Ishikawa (cell line): ENCODE results near the gene ZNF550.

Source experiments
- CEBPB ChIP-seq: IDR thresholded peaks from 2 replicates; pipeline ENCODE4 v1.6.1; 2012
- CREB1 ChIP-seq: IDR thresholded peaks from 2 replicates; pipeline ENCODE4 v1.6.1; 2012; ENCODE audit warnings: low read depth
- EGR1 ChIP-seq: IDR thresholded peaks from 2 replicates; pipeline ENCODE4 v1.6.1; 2012
- EP300 ChIP-seq: IDR thresholded peaks from 2 replicates; pipeline ENCODE4 v1.6.1; 2012; ENCODE audit warnings: borderline replicate concordance
- FOXM1 ChIP-seq: IDR thresholded peaks from 2 replicates; pipeline ENCODE4 v1.6.1; 2012; ENCODE audit warnings: low read depth, borderline replicate concordance
- MAX ChIP-seq: IDR thresholded peaks from 2 replicates; pipeline ENCODE4 v1.6.1; 2012
- NFIC ChIP-seq: IDR thresholded peaks from 2 replicates; pipeline ENCODE4 v1.6.1; 2012
- RAD21 ChIP-seq: IDR thresholded peaks from 2 replicates; pipeline ENCODE4 v1.6.1; 2012; ENCODE audit warnings: low read depth
- REST ChIP-seq: IDR thresholded peaks from 2 replicates; pipeline ENCODE4 v1.6.1; 2012; ENCODE audit warnings: low read depth, mild to moderate bottlenecking
- TAF1 ChIP-seq: IDR thresholded peaks from 2 replicates; pipeline ENCODE4 v1.6.1; 2012; ENCODE audit warnings: low read depth, mild to moderate bottlenecking
- TCF12 ChIP-seq: IDR thresholded peaks from 2 replicates; pipeline ENCODE4 v1.6.1; 2012; ENCODE audit warnings: low read depth
- TEAD4 ChIP-seq: IDR thresholded peaks from 2 replicates; pipeline ENCODE4 v1.6.1; 2012
- USF1 ChIP-seq: IDR thresholded peaks from 2 replicates; pipeline ENCODE4 v1.6.1; 2012
- YY1 ChIP-seq: IDR thresholded peaks from 2 replicates; pipeline ENCODE4 v1.6.1; 2012; ENCODE audit warnings: low read depth
- ZBTB7A ChIP-seq: IDR thresholded peaks from 2 replicates; pipeline ENCODE4 v1.6.1; 2012; ENCODE audit warnings: low read depth

ZNF550 gene

GRCh38 chr19:57557659-57558058, 2.0 kb downstream of the ZNF550 start:
- TF ChIP-seq TAF1 = no peak
- TF ChIP-seq REST = no peak
- no peak for TF ChIP-seq TCF12
- TF ChIP-seq USF1 = no peak
- no peak for TF ChIP-seq RAD21
- no peak for TF ChIP-seq EGR1
- TF ChIP-seq TEAD4 = no peak
- TF ChIP-seq YY1 = no peak
- no peak for TF ChIP-seq FOXM1
- TF ChIP-seq EP300 = no peak
- no peak for TF ChIP-seq MAX

- TF ChIP-seq FOXM1 (no peak), TEAD4 (no peak), TCF12 (no peak), MAX (no peak), ZBTB7A (no peak), YY1 (no peak), REST (no peak), CREB1 (no peak), NFIC (no peak), EP300 (no peak)
These were observed 7.2 kb downstream of the ZNF550 start for GRCh38 chr19:57552432-57552831.

GRCh38 chr19:57546513-57546912, 13.2 kb downstream of the ZNF550 start:
- no peak for TF ChIP-seq NFIC
- TF ChIP-seq FOXM1 = no peak
- TF ChIP-seq TCF12 = no peak
- TF ChIP-seq RAD21 = no peak
- no peak for TF ChIP-seq MAX
- no peak for TF ChIP-seq YY1
- TF ChIP-seq CEBPB = no peak
- no peak for TF ChIP-seq TEAD4
- no peak for TF ChIP-seq ZBTB7A
- no peak for TF ChIP-seq CREB1
- no peak for TF ChIP-seq EGR1
- no peak for TF ChIP-seq EP300
- no peak for TF ChIP-seq TAF1
- no peak for TF ChIP-seq USF1
- no peak for TF ChIP-seq REST

GRCh38 chr19:57537953-57538547, 21.6 kb downstream of the ZNF550 start:
- TF ChIP-seq YY1 (no peak), TCF12 (no peak), ZBTB7A (no peak), MAX (no peak), EGR1 (no peak), FOXM1 (no peak), NFIC (no peak), USF1 (no peak; the same call in 1 of the 2 replicates), REST (no peak), CREB1 (no peak), CEBPB (no peak), RAD21 (no peak), EP300 (no peak), TAF1 (no peak), TEAD4 (no peak)
